GM21619 (cell line): ENCODE data around the gene TYW1B.
"Not testable (repeated sequence)": the region's sequence is repeated elsewhere in the genome, so short reads cannot be mapped to it uniquely, and the experiment has no call there.

ENCODE experiments used
- ATAC-seq: cut with Tn5 transposase; IDR thresholded peaks from one replicate; pipeline ENCODE4 v1.9.1; 2021; ENCODE audit not compliant: unreplicated experiment

Gene TYW1B

GRCh38 chr7:72760602-72761001 lies 67.4 kb downstream of the TYW1B start:
- ATAC-seq = no peak

GRCh38 chr7:72754312-72754711 lies 73.7 kb downstream of the TYW1B start:
- ATAC-seq = no peak

- ATAC-seq = no peak
Measured at GRCh38 chr7:72753781-72754180, 74.2 kb downstream of the TYW1B start.

- ATAC-seq = not testable (repeated sequence)
Measured at GRCh38 chr7:72753229-72753628, 74.8 kb downstream of the TYW1B start.

GRCh38 chr7:72751978-72752377 lies 76.0 kb downstream of the TYW1B start:
- no peak for ATAC-seq

- no peak for ATAC-seq
Measured at GRCh38 chr7:72751378-72751777, 76.6 kb downstream of the TYW1B start.

GRCh38 chr7:72748649-72749048 lies 79.4 kb downstream of the TYW1B start:
- ATAC-seq = not testable (repeated sequence)

- ATAC-seq = not testable (repeated sequence)
Measured at GRCh38 chr7:72744244-72744926, 83.6 kb downstream of the TYW1B start.

- not testable (repeated sequence) for ATAC-seq
Measured at GRCh38 chr7:72743801-72744200, 84.2 kb downstream of the TYW1B start.

GRCh38 chr7:72739716-72740115 lies 88.3 kb downstream of the TYW1B start:
- not testable (repeated sequence) for ATAC-seq

- not testable (repeated sequence) for ATAC-seq
Measured at GRCh38 chr7:72735855-72736254, 92.1 kb downstream of the TYW1B start.

- not testable (repeated sequence) for ATAC-seq
Measured at GRCh38 chr7:72730815-72731214, 97.2 kb downstream of the TYW1B start.

- not testable (repeated sequence) for ATAC-seq
Measured at GRCh38 chr7:72730384-72730783, 97.6 kb downstream of the TYW1B start.

GRCh38 chr7:72729130-72729529 lies 98.9 kb downstream of the TYW1B start:
- ATAC-seq = not testable (repeated sequence)

GRCh38 chr7:72722694-72723093 lies 105.3 kb downstream of the TYW1B start:
- ATAC-seq = not testable (repeated sequence)

- not testable (repeated sequence) for ATAC-seq
Measured at GRCh38 chr7:72720890-72721289, 107.1 kb downstream of the TYW1B start.

GRCh38 chr7:72717252-72717774 lies 110.7 kb downstream of the TYW1B start:
- ATAC-seq = not testable (repeated sequence)

GRCh38 chr7:72711927-72712326 lies 116.1 kb downstream of the TYW1B start:
- ATAC-seq = not testable (repeated sequence)

- ATAC-seq = no peak
Measured at GRCh38 chr7:72710983-72711382, 117.0 kb downstream of the TYW1B start.

GRCh38 chr7:72709909-72710308 lies 118.1 kb downstream of the TYW1B start:
- no peak for ATAC-seq

GRCh38 chr7:72708371-72709050 lies 119.5 kb downstream of the TYW1B start:
- not testable (repeated sequence) for ATAC-seq

- no peak for ATAC-seq
Measured at GRCh38 chr7:72706521-72706920, 121.5 kb downstream of the TYW1B start.
